NCI-H510A treated with DMSO at 0.1 percent for 48 hours (cell line): ENCODE measurements around the gene SPA17.

Experiments used
- DNase-seq: peaks from one replicate; lab custom pipeline; 2025; lab: John Stamatoyannopoulos, UW

The SPA17 gene

DNA sequence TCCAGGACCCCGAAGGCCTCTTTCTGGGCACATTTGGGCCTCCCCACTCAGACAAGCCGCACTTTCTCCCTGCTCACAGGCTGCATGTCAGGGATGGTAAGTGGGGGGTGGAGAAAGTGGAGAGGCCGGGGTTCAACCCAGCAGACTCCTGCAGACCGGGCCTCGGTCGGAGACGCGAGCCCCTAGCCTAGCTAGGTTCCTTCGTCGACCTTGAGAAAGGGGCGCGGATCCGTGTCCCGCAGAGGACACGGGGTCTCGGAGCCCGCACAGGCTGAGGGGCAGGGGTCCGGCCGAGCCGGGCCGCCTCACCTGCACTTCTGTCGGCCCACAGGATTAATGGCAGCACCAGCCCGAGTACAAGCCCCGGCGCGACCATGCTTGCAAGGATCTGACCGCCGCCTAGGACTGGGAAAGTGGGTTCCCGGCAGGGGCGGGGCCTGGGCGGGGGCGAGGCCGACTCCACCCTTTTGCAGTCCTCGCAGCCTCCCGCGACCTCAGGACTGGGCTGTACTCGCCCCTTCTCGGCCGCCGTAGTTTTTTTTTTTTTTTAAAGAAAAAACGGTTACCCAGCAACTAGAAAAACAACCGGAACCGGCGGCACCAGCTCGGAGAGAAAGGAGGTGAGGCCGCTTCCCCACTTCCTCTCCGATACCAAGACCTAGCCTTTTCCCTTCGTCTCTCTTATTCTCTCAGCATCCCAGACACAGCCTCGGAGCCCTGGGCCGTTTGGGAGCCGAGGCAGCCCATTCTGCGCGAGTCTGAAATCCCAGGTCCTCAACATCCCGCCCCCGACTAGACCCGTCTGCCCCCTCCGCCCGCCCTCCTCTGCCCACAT lies at the start of gene SPA17, which contains the start of gene SIAE:
TSS of gene SPA17 (plus strand) at position 572 of the 835 bp plus-strand sequence. CDS start 1,361 bp downstream, outside the sequence.
TSS of gene SIAE (minus strand) at position 407 of the 835 bp plus-strand sequence. CDS start at position 376, 31 bp downstream.
- peak; percentile 77 for DNase-seq

DNA sequence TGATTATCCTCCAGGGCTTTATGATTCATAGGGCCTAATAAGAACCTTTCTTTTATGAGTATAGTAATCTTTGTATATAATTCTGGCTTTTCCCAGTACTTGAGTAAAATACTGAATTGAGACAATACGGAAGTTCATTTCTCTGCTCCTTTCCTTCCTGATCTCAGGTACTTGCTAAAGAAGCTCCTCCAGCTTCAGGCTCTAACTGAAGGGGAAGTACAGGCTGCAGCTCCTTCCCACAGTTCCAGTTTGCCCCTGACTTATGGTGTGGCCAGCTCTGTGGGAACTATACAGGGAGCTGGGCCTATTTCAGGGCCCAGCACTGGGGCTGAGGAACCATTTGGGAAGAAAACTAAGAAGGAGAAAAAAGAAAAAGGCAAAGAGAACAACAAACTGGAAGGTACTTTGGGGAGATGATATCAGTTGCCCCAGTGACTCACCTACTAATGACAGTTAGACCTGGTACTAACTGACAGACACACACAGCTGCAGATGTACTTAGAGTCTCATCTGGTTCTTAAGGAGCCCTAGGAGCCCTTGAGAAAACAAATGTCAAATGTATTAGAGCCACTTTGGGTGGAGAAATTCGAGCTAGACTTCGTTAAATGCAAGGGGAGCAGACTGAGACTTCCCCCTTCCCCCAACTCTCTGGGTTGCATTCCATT lies 48.1 kb upstream of the SPA17 start:
- DNase-seq, result no peak

DNA sequence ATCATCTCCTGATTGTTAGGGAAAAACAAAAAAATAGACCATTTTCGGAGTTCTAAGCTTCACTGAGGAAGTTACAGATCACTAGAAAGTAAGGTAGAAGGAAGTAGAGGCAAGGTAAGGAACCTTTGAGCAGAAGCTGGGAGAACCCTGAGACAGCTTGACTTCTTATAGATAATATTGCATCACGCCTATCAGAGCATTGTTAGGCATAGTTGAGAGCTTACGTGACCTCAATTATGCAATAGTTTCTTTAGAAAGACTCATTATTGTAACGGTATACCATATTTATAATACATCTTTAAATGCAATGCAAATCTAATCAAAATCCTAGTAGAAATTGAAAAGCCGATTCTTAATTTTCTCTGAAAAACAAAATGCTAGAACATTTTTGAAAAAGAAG lies 46.2 kb upstream of the SPA17 start:
- DNase-seq, result no peak

DNA sequence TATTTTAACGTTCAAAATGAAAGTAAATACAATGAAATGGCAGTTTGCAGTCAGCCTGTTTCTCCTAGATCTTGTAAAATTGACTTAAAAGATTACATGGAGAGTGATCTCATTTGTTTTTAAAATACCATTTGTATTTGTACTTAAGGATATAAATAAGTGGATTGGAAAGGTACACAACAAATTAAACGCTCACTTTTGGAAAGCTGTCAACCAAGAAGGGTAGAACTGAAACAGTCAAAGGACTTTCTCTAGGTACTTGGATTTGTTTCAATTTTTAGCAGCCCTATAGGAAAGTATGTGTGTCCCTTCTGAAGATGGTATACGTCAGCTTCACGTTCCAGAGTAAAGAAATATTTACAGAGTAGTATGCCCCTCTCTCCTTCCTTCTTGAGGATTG lies 43.7 kb upstream of the SPA17 start:
- DNase-seq, result no peak

DNA sequence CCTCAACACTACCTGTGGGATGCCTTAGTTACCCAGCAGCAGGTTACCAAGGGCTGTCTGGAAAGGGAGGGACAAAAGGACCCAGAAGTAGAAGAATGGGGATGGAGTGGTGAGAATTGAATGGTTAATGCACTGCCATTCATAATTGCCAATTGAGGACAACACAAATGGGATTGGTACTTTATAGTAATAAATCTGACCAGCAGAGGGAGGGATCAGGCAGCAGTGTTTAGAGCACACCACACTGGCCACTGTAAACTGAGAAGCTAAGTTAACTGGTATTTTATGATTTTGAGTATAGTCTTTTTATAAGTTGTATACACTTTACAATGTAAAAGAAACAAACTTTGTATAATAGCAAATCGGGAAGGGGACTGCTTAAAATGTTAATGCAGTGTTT lies 40.3 kb upstream of the SPA17 start:
- DNase-seq, result no peak

DNA sequence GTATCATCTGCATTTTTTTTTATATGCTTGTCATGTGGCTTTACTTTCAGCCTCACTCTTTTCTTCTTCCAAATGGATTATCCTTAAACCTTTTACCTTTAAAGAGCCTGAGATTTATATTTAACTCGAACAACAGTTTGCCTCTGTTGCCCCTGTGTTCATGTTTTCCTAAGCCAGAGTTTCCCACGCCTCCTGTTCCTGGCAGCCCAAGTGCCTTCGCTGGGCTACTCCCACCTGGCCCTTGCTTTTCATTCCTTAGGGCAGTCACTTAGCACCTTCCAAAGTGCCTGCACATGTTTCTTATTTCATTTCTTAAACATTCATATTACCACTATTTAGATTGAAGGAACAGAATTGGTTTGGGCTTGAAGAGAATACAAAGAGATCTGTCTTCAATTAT lies 37.8 kb upstream of the SPA17 start:
- DNase-seq, result no peak

DNA sequence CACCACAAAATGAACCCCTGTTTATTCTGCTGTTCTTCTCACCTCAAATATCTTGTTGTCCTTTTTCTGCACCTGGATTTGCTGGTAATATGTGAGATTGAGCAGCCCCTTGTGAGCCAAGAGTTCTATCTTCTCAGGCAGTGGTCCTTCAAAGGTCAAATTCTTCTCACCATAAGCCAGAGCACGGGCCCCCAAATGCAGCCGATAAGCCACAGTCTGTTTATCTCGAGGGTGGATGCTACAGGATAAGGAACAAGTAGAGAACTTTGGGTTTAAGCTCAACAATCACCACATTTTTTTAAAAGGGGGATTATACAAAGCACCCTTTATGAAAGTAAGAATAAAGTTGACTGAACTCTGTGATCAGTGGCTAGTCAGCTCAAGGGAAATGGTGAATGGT lies 35.2 kb upstream of the SPA17 start:
- DNase-seq, result no peak

DNA sequence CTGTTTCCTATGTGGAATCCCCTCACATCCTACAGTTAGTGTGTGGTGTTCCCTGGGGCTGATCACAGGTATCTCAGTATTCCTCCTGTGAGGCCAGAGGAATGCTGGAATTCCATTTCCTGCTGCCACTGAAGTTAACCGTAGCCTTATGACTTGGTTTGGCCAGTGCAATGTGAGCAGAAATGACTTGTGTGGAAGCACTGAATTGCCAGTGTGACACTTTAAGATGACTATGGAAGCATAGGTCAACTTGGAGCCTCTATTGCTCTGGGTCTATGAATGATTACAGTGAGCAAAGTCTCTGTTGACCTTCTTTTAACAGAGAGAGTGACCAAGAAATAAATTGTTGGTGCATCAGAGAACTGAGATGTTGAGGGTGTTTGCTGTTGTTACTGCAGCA lies 34.5 kb upstream of the SPA17 start:
- DNase-seq, result no peak

DNA sequence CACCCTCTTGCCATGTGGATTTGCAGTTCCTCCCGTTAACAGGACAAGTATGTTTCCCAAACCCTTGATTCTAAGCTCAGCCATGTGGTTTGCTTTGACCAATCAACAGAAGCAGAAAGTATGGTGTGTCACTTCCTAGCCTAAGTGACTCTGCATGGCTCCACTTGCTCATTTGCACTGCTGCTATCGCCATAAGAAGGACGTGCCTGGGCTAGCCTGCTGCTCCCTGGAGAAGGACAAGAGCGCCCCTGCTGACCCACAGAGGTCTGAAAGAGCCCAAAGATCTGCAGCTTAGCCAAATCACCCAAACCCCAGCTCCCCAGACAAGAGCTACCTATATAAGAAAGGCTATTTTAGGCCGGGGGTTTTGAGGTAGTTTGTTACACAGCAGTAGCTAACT lies 33.0 kb upstream of the SPA17 start:
- DNase-seq, result no peak

DNA sequence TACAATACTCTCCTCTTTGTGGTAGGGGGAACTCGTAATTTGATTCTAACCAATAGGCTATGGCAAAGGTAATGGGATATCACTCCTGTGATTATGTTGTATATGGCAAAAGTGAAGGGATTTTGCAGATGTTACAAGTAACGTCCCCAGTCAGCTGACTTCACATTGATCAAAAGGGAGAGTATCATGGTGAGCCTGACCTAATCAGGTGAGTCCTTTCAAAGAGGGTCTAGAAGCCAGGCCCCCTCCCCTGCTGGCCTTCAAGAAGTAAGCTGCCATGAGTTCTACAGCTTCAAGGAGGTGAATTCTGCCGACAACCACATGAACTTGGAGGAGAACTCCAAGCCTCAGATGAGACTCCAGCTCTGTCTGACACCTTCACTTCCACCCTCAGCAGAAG lies 31.1 kb upstream of the SPA17 start:
- no peak for DNase-seq

DNA sequence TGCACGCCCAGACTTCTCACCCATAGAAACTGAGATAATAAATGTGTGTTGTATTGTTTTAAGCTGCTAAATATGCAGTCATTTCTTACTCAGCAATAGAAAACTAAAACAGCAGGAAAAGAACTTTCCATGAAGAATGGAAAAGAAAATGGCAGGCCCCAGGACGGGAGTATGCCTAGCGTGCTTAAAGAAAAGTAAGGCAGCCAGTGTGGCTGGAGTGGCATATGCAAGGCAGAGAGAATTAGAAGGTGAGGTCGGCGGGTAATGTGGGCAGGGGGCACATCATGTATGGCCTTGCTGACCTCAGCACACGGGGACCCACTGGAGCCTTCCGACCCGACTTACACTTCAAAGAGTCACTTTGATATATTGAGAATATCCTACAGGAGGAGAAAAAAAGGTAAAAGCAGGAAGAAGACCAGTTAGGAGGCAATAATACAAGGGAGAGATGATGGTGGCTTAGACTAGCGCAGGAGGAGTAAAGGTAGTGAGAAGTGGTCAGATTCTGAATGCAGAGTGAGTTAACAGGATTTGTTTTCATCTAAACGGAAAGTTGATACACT lies 30.6 kb upstream of the SPA17 start:
- no peak for DNase-seq

DNA sequence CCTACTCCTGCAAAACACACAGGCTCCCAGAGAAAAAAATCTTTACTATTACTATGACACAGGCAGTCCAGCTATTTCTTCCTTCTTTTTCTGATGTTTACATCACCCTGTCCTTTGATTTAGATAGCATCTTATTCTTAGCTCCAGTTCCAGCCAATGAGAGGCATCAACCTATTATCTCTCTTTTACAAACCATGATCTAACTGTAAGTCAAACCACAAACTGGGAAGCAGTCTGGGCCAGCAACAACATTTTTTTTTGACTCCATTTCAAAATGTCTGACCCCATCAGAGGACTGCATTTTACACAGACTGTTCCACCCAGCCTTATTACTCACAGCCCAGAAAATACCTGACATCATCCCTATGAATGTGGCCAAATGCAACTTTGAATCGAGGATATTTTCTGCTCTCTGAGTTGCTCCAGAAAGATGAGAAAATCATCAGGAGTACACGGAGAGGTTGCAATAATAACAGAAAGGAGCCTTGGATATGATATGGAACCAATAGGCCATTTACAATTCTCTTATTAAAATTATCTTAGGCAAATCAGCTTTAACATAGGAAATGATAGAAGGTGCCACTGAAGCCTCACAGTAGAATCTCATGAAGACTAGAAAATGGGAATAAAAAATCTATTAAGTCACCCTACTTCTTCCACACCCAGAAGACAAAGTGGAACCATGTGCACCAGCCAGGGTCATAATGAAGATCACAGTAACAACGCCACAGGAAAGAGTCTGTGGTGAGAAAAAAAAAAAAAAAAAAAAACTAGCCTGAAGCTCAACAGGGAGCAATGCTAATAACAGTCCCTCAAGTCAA lies 29.9 kb upstream of the SPA17 start:
- no peak for DNase-seq

DNA sequence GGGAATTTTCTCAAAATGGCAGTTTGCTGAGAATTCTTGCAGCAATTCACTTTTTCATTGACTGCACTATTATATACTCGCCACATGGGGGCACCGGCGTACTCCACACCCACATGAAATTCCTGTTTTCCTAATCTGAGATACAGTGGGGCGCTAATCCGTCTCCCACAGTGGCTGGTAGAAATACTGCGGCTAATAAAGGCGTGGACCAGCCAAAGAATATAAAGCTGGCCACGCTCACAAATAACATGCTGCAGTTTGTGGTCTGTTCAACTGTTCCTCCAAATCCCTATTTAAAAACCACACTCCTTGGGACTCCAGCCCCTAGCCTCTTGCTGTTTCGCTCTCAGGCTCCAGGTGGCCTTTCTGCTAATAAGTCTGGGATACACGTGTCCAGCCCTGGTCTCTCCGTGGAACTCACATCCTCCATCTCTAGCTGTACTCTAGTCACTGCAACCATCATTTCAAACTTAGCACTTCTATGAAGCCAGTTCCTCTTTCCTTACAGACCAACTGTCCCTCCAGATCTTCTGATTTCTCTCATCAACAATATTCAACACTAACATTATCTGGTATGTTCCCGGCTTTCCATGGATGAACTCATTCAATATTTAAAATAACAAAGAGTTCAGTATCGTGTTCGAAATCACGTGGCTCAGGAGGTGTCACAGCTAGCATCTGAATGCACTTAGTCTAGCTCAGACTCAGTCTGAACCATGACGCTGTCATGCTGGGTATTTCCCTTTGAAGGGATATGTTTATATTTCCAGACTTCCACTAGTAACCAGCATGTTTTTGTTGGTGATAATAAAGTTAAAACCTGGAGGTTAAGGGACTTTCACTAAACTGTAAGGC lies 29.1 kb upstream of the SPA17 start:
- peak; percentile 73 for DNase-seq

DNA sequence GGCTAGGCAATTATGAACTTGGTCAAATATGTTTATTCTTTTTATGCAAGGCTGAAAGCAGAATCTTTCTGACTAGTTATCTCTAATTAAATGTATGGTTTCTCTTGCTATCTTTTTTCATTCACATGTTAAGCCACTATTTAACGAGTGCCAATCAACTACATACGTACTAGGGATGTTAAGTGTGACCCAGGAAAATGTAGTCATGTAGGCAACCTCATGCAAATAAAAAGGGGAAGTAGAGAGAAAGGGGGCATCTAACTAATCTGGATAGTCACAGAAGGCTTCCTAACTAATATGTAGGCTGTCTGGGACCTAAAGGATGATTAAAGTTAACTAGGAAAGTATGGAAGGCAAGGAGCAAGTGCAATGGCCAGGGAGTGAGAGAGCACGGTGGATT lies 27.6 kb upstream of the SPA17 start:
- no peak for DNase-seq

DNA sequence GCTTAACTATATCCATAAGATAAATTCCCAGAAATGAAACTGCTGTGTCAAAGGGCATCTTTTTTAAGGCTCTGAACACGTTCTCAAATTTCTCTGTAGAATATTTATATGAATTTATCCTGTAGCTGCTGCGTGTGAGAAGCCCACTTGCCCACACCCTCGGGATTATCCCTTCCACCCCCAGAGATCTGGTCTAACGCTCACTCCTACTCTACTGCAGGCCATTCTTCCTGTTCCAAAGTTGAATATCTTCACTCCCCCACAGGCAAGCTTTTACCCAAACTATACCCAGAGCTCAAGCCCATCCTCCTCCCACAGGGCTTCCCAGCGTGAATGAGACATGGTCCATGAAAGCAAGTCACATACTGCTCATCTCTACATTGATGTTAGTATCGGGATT lies 25.1 kb upstream of the SPA17 start:
- DNase-seq, result no peak

DNA sequence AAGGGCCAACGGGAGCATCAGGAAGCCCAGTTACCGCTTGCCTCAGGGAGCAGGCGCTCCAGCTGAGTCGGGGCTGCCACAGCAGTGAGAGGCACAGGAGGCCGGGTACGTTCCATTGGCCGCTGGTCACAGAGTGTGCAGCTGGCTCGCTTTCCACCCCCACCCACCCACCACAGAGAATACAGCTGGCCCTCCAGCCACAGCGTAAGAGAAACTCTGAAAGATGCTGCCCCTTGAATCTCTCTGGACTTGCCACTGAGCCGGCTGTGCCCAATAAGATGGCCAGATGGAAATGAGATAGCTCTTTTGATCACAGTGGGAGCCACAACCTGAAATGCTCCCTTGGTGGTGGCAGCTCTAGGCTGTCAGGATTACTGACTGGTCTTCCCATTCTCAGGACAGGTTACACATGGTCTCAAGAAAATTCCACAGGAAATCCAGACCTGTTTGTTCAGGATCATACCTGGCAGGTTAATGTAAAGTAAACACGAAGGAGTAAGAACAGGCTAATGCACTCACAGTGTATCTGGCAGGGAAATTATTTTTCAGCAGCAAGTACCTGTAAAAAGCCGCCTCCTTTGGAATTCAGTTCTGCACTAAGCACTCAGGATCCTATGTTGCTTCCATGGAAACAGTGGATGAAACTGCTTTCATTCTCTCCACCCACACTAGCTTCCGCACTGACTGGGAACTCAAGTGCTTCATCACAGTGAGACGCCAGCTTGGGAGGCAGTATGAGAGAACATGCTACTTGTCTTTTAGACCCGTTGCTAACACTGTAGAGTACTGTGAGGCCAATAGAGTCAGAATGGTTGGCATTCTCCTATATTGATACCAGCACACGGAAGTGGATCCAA lies 16.7 kb upstream of the SPA17 start:
- peak; percentile 63 for DNase-seq

DNA sequence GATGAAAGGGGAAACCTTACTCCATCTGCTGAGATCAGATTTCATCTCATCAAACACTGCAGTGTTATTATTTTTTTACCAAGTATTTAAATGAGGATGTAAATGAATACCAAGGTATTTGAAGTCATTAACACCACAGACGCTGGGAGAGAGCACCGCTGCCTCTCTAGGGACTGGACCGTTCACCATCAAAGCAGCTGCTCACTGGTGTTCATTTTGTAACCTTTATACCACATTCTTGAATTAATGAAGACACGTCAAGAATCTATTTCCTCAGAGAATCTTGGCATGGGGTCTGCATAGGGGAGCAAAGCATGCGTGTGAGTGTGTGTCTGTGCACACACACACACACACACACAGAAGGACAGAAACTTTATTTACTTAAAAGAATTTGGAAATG lies 15.8 kb upstream of the SPA17 start:
- DNase-seq, result no peak

DNA sequence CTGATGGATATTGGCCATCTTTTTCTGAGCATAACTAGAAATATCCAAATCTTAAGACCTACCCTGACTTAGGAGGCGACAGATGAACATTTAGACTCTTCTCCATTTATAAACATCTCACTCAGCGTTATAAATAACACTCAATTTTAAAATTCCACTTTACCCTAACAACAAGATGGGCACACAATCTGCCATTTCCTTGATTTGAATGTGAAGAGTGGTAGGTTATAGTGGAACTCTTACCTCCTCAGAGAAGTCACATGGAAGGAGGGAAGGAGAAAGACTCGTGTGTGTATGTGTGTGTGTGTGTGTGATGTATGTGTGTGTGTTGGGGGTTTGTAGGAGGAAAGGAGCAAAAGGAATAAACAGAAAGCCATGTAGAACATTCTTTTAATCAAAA lies 15.2 kb upstream of the SPA17 start:
- DNase-seq, result no peak

DNA sequence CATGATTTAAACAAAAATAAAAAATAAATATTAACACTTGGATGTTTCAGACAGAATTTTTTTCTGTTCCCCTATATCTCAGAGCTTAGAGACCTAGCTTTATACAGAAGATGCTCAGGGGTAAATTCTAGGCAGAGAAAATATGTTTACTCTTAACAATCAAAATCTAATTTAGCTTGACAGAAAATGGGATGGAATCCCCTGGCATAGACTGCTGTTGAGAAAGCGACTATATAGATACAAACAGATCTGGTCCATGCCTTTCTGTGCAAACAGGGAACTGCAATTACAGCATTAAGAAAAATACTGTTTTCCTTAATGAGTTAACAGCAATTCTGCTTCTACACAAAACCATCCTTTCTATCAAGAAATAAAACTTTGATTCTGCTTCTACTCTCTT lies 14.7 kb upstream of the SPA17 start:
- no peak for DNase-seq

DNA sequence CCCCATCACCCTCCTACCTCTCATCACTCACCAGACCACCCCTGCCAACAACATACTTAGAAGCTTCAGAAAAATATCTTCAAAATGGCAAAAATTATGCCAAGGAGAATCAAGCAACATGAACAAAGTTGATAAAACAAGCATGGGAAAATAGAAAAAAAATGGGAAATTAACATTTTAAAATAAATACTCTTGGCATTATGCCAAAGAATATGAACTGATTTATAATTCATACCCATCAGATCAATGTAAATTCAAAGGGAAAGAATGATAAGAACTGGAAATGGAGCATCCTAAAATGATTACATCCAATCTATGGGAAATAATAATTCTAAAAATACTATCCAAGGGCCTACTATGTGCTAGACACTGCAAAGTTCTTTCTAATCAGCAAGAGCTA lies 12.2 kb upstream of the SPA17 start:
- no peak for DNase-seq
